HL-60 (cell line): ENCODE results near the gene NRP1.

Experiments used
- DNase-seq, 2 experiments: peaks; one replicate each; pipeline ENCODE4 v3.0.0-alpha.2; 2010 to 2020; ENCODE audit warnings: low read depth in 1 of 2, low spot score in 1 of 2
- H3K27ac ChIP-seq: fragments of 250-450 bp; sonication (Bioruptor Pico); replicated peaks from 2 replicates; pipeline ENCODE4 v1.5.1; 2020; ENCODE audit warnings: mild to moderate bottlenecking, moderate library complexity
- H3K27me3 ChIP-seq: fragments of 250-450 bp; sonication (Bioruptor Pico); 2 replicates; pipeline ENCODE4 v1.5.1; 2021; ENCODE audit warnings: mild to moderate bottlenecking, moderate library complexity; ENCODE audit not compliant: insufficient read depth, poor library complexity, severe bottlenecking
- H3K4me3 ChIP-seq: replicated peaks from 2 replicates; pipeline ENCODE4 v1.5.1; 2011; ENCODE audit warnings: mild to moderate bottlenecking, control low read depth, low read length; ENCODE audit not compliant: insufficient read depth
- GABPA ChIP-seq: IDR thresholded peaks from 2 replicates; pipeline ENCODE4 v1.6.1; 2012; ENCODE audit warnings: low read depth
- POLR2AphosphoS5 ChIP-seq: IDR thresholded peaks from 2 replicates; pipeline ENCODE4 v1.6.1; 2012; ENCODE audit warnings: low read depth
- REST ChIP-seq: IDR thresholded peaks from 2 replicates; pipeline ENCODE4 v1.6.1; 2012; ENCODE audit warnings: low read depth; ENCODE audit not compliant: insufficient replicate concordance
- SPI1 ChIP-seq: IDR thresholded peaks from 2 replicates; pipeline ENCODE4 v1.6.1; 2012; ENCODE audit warnings: low read depth, mild to moderate bottlenecking, borderline replicate concordance
- TF ChIP-seq, protein P1 (sequence below): IDR thresholded peaks from one replicate; pipeline ENCODE4 v1.5.1; 2011; ENCODE audit warnings: low read length, control low read depth, inconsistent platforms; ENCODE audit not compliant: insufficient read depth

NRP1 gene

DNA sequence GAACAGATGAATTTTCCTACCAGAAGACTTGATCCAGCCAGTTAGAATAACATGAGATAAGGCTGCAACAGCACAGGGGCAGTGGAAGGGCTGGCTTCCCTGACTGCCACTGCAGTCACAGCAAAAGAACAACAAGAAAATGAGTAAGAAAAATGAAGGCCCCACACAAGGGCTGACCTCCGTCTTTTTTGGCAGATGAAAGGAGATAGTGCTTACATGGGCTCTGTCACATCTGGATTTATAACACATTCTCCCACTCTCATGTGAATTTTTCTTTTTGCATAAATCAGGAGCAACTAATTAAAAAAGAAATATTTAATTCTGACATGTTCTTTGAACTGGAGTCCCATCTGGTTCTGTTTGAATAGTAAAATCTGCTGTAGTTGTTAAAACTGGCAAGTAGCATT, 99.6 kb downstream of the NRP1 start:
- Histone ChIP-seq H3K27ac (no peak overlapping the region), H3K4me3 (no peak overlapping the region), H3K27me3 (no peaks in the 10 kb centered on the region)
- TF ChIP-seq SPI1 (no peak), GABPA (no peak), POLR2AphosphoS5 (no peak), REST (no peak)
- TF ChIP-seq, protein P1, sequence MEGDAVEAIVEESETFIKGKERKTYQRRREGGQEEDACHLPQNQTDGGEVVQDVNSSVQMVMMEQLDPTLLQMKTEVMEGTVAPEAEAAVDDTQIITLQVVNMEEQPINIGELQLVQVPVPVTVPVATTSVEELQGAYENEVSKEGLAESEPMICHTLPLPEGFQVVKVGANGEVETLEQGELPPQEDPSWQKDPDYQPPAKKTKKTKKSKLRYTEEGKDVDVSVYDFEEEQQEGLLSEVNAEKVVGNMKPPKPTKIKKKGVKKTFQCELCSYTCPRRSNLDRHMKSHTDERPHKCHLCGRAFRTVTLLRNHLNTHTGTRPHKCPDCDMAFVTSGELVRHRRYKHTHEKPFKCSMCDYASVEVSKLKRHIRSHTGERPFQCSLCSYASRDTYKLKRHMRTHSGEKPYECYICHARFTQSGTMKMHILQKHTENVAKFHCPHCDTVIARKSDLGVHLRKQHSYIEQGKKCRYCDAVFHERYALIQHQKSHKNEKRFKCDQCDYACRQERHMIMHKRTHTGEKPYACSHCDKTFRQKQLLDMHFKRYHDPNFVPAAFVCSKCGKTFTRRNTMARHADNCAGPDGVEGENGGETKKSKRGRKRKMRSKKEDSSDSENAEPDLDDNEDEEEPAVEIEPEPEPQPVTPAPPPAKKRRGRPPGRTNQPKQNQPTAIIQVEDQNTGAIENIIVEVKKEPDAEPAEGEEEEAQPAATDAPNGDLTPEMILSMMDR = no peak
- no peak for DNase-seq

GRCh38 chr10:33233635-33234034, 100.8 kb downstream of the NRP1 start:
- DNase-seq = no peak
- Histone ChIP-seq H3K27ac (no peak overlapping the region), H3K4me3 (no peak overlapping the region), H3K27me3 (no peaks in the 10 kb centered on the region)
- no peak for TF ChIP-seq SPI1
- TF ChIP-seq, protein P1 = no peak
- no peak for TF ChIP-seq GABPA
- no peak for TF ChIP-seq REST
- TF ChIP-seq POLR2AphosphoS5 = no peak

GRCh38 chr10:33233221-33233620, 101.2 kb downstream of the NRP1 start:
- no peak for TF ChIP-seq SPI1
- TF ChIP-seq REST = no peak
- no peak for TF ChIP-seq POLR2AphosphoS5
- no peak for TF ChIP-seq GABPA
- TF ChIP-seq, protein P1 = no peak
- Histone ChIP-seq H3K4me3 (no peak overlapping the region), H3K27ac (no peak overlapping the region), H3K27me3 (no peaks in the 10 kb centered on the region)
- no peak for DNase-seq
